DMS153 (cell line): ENCODE results near the gene DCUN1D3.
A peak's percentile ranks its signal among the peaks of the same experiment; 100 is the strongest.

ENCODE experiments used
- DNase-seq: peaks from one replicate; lab custom pipeline; 2025; lab: John Stamatoyannopoulos, UW

The DCUN1D3 gene

DNA sequence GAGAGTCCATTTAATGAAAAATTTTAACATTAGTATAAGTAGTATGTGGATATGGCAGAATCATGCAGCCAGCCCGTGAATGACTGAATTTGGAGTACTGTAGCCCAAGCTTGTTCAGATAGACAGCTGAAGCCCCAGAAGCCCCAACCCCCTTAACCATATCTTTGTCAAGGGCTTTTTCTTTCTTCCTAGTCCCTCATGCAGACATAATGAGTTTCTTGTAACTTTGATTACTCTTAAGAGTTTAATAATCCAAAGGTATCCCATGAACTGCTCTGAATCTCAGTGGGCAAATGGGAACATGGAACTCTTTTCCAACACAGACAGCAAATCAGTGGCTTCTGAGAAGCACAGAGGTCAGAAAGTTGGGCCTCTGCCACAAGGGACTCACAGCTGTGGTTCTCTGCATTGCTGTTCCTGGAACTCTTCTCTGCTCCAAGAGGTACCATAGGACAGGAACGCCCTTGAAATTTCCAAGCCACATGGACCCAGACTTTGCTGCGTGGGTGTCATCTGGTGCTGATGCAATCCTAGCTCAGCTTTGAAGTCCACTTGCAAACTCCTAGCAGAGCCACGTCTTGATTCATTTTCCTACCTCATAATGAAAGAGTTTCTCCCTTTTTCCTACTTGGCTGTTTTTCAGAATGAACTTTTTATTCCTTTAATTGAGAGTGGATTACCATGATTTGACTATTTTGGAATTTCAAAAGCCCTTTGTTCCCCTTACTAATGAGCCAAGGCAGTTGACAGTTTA is 18.5 kb upstream of the DCUN1D3 start:
- DNase-seq: no peak

DNA sequence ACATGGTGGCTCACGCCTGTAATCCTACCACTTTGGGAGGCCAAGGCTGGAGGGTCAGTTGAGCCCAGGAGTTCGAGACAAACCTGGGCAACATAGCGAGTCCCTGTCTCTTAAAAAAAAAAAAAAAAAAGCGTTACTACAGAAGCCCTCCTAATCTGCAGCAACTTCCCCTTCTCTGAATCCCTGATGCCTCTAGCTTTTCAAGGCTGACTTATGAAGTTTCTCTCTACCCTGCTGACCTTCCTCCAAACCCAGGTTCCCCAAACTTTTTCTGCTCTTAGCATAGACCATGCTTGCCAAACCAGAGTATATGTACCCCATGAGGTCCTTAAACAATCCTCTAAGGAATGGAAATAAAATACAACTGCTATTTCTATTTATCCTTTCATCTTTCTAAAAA is 16.8 kb upstream of the DCUN1D3 start:
- DNase-seq: no peak

DNA sequence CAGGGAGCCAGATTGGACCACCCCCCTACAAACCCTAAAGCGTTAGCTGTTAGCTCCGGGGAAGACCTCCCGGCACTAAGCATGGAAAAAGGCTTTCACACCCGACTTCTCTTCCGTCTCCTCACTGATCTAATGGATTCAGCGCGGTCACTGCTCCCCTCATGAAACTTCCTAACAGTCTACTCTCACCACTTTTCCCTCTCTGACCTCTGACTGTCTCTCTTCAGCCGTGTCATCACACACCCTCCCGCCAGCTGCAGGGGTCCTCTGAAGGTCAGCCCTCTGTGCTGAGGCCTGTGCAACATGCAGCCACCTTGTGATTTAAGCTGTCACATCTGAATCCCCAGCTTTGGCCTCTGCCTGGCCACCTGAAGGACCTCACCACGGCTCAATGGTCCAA is 16.1 kb upstream of the DCUN1D3 start:
- no peak for DNase-seq

DNA sequence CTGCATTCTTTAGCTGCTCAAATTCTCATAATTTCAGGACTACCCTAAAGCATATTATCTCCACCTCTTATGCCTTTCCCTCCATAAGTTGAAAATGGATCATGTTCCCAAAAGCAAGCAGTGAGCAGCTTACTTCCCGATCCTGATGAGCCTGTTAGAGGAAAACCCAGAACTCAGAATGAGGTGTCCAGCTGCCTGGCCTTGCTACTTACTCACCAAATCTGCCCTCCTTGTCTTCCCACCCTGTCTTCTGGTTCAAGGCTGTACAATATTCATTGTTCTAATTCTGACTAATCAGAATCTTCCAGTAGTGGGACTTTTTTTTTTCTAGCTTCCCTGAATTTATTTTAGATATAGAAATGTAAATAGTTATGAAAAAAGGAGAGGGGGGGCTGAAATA is 11.2 kb upstream of the DCUN1D3 start:
- DNase-seq: no peak

DNA sequence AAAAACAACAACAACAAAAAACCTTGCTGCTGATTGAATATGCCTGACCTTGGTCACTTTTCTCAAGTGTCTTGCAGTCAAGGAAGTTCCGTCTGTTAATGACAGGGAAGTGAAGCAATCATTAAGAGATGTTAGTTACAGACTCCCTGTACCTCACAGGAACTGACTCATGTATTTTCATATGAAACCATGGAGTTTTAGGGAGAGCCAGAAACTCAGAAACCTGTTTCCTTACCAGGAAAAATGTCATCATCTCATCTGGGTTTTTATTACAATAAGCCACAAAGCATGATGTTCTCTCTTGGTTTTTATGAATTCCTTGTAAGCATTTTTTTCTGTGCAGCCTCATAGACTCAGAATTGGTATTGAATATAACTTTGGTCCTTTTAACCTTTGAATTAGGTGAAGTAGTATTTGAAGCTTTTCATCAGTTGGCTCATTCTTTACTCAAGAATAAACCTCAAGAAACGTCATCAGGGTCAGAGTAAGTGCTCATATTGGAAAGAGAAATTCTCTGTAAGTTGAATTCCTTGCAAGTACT is 10.7 kb upstream of the DCUN1D3 start:
- DNase-seq: no peak

DNA sequence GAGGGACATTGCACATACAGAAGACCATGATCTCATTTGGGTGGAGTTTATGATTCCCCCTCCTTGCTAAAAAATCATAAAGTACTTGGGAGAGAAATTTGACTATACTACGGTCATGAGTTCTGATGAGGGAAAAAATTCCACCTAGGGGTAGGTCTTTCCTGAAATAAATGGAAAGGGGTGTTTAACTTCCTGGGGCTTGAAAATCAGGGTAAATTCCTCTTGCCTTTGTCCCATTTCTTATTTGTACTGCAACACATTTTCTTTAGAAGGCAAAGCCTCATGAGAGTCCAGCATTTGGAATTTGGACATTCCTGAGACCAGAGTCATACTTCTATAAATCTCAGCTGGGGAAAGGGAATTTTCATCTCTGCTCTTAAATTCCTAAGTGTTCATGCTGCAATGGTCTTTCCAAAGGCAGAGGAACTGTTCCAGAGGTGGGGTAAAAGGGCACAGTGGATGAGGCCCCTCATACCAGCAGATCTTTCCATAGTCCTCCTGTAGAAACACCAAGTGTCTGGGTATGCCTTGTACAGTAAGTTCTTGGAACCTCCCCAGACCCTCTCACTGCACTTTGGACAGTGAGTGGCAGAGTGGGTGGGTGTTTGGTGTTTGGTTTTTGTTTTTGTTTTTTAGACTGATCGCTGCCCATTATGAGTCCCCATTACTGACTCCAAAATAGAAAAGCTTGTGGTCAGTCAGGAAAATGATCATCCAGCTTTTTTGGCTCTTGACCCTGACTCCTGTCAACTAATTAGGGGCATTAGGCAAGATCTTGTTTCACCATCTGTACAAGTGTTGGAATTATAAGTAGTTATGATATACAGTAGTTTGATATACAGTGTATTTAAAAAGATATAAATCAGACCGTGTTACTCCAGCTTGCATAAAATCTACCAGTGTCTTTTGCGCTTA is 6.4 kb upstream of the DCUN1D3 start:
- DNase-seq: no peak

DNA sequence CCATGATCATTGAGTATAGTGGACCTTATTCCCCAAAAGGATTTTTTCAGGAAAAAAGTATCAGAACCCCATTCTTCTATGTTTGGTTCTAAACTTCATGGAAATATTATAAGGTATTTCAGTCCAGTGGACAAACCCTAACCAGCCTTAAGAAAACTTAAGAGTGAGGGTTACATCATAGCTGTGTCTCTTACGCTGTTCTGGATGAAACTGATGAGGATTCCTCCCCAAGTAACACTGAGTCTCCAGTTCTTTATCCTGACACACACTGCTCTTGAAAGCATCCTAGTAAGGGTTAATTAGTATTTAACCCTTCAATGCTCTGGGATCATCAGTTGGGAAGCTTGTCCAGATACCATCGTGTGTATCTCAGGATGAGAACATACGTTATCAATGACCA is 5.4 kb upstream of the DCUN1D3 start:
- DNase-seq: no peak

DNA sequence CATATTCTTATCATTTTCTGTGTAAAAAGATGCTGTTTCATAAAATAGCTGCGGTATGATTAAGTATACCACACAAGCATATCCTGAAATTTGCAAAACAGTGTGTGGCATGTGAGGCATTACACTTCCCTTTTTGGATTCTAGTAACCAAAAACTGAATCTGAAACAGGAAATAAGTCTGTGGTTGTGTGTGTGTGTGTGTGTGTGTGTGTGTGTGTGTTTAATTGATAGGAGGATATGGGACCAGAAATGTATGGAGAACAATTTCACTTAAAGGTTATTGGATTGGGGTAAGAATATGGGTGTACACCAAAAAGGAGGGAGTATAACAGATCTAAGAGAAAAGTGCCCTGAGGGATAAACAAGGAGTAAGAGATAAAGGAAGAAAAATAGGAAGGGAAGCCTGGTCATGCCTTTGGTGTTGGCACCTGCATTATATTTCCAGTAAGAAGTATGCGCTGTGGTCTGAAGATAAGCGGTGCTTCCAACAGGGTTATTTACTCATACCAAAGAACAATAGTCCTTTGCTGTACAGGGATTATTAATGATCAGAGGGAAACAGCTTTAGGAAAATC is 4.4 kb upstream of the DCUN1D3 start:
- DNase-seq: peak; percentile 67

DNA sequence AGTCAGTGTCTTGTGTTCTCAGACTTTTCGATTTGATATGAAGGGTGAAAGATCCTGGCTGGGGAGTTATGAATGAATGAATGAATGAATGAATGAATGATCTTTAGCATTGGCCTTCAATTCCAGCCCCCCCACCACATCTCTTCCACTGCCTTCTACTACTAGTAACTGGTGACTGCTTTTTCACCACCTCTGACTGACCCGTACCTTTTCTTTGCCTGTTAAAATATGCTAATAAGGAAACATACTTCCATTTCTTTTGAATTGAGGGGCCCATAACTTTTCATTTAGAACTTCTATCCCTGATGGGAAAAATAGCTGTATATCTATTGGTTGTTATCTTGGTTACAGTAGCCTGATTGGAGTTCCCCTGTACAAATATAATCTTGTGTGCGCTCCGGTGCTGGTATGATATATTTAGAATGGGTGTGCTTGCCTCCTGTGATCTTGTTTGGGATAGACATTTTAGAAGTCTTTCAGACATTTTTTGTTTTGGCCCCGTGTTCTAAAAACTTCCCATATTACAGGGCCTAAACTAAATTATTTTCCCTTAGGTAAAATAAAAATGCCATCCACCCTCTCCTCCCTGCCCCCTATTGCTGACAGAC is 3.8 kb upstream of the DCUN1D3 start:
- DNase-seq: no peak

DNA sequence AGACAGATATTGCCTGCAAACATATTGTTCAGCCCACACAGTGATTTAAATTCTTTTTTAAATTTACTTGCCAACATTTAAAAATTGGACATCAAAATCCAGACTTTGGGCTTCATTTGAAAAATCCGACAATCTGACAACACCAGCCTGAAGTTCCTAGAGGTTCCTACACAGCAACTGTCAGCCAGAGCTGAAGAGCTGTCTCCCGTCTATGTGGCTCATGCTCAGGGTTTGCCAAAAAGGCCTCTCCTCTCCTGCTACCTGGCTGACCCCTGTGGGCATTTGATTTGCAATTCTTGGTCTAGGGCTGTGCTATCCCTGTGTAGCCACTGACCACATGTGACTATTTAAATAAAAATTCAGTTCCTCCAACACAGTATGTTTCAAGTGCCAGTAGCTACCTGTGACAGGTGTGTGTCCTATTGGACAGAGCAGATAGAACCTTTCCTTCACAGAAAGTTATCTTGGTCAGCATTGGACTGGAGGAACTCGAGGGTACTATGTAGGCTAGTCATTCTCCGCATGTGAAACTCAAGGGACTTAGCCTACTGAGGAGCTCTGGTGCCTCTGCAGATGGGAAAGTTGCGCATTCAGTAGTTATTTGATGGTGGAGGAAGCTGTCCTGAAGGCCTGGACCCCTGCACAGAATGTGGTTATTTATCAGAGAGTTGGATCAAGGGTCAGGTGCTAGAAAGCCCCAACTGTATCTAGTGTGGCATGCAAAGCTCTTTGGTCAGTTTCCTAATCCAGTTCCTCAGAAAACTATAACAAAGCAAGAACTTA is 3.1 kb upstream of the DCUN1D3 start:
- DNase-seq: no peak

DNA sequence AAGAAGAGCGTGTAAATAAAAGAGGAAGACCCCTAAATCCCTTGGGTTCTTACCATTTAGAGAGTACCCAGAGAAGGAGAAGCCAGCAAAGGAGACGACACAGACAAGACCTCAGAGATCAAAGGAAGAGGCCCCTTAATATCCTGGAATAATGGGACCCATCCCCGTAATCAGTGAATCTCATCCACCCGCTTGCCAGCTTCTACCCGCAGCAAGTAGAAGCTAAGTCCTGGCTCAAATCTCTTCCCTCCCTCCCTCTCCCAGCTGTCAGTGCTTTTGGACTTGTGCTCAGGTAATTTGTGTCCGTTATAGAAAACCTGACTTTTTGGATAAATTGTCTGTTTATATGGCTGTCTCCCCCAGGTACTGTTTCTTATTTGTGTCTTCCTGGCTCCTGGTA is 2.3 kb upstream of the DCUN1D3 start:
- no peak for DNase-seq

DNA sequence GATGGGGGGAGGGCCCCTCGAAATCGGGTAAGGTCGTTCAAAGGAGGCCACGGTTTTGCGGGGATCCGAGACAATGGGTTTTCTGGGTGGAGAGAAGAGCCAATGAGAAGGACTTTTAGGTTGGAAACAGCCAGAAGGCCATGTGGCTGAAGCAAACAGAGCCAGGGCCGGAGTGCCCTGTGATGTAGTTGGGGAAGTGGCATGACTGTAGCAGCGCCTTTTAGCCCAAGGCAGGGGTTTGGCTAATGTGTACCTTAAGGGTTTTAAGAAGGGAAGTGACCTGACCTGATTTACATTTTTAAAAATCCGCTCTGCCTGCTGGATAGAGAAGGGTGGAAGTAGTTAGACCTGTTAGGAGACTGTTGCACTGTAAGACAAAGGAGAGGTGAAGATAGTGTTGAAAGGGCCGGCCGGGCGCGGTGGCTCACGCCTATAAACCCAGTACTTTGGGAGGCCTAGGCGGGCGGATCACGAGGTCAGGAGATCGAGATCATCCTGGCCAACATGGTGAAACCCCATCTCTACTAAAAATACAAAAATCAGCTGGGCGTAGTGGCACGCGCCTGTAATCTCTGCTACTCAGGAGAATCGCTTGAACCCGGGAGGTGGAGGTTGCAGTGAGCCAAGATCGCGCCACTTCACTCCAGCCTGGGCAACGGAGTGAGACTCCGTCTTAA is 1.4 kb upstream of the DCUN1D3 start:
- peak; percentile 36 for DNase-seq

DNA sequence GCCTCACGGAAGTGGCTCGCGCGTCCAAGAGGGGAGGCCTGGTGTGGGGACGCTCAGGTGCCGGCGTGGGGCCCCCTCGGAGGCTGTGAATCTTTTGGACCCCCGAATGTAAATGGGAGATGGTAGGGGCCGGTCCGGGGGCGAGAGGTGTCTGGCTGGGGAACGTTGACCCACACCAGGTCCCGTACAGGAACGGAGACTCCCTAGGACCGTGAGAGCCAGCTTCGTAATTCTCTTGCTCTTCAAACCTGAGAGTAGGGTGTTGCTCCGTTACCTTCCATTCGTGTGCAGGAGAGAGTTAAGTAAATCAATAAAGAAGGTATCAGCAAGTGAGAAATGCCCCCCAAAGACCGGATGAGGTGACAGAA is 894 bp upstream of the DCUN1D3 start:
- no peak for DNase-seq

DNA sequence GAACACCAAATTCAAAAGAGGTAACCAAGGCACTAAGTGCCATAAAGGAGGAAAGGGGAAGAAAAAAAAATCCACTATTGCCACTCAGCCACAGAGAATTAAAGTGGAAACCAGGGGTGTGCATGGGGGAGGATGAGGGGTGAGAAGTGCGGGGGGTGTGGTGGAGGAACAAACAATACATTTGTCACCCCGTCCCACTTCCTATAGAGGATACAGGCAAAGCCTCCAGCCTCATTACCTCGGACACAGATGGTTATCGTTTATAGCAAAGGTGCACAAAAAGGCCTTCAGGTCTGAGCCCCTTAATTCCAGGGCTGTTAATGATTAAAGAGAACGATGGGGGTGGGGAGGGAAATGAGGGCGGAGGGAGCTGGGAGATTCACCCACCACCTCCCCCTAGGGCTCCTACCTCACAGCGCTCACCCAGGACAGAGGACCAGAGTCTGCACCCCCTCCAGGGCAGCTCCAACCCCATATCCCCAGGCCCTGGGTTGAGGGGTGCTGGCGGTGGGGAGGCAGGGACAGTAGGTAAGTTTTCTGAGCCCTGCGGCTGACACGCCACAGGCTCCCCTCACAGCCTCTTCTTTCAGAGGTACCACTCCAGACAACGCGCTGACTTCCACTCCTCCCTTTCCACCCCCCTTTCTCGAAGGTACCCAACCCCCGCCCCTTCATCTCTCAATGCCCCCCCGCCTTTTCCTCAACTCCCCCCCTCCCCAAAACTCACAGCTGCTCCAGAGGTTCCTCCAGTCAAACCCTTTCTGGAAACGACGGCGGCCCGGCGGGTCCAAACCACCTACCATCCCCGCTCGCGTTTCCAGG is 470 bp downstream of the DCUN1D3 start:
- DNase-seq: no peak

DNA sequence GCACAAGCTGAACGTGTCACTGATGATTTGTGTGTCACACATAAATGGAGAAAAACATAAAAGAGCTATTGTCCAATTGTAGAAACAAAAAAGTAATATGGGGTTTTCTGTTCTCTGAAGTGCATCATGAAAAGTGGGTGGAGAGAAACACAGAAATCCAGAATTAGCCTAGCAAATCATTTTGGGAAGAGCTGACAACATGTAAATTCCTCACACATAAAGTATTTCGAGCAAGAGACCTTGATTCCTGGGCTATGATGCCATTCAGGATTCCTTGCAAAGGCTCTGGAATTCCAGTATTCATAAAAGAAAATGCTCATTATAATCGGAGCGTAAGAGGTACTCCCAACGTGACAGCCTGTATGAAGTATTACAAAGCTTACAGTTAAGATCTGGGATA is 1.1 kb downstream of the DCUN1D3 start:
- no peak for DNase-seq

DNA sequence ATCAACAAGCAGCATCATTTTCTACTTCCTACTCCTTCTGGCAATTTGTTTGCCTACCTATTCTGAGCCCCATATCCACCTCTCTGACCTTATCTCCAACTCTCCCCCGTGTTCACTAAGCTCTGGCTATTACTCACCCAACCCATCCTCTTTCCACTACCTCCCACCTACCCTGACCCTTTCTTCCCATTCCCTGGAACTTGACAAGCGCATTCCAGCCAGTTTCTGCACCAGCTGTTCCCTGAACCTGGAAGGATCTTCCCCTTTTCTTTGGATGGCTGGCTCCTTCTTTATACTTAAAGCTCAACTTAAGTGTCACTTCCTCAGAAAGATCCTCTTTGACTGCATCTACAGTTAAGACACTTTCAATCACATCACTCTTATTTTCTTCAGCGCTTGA is 2.2 kb downstream of the DCUN1D3 start:
- DNase-seq: no peak

DNA sequence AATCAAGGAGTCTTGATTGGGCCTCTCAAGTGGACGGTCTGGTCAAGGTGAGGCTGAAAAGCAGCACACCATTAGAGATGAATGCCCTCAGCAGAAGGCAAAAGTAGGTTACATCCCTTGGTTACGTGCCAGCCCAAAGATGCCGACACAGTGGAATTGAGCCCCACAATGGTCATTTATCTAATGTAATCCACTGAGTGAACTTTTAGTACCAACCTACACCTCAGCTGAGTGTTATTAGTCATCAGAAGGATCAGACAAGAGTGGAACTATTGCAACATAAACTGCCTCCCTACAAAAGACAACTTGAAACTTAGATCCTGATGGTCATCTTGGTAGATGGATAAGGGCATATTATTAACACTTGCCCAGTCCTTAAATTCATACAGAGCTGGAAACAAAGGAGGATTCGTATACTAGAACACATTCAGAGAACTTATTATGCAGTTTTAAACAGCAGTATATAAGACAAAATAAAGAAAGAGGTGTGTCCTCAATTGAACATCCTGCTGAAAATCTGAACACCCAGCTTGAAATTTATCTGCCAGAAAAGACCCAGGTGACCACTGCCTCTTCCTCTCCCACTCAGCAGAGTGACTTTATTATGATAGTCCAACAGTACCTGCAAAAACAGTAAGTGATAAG is 2.8 kb downstream of the DCUN1D3 start:
- DNase-seq: no peak

DNA sequence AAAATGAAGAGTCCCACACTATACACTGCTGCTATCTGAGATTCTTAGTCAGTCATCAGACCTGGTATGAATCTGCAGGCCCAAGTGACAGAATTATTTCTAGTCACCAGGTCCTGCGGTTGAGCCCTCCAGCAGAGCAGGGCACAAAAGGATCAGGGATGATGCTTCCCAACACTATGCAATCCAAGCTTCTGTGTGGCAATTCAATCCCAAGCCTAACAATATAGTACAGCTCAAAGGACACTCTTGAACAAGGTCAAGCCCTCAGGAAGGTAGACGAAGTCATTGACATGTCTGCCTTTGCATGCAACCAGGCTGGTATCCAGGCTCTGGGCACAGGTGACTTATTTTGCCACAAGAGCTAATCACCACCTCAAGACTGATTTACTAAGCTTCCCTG is 5.8 kb downstream of the DCUN1D3 start:
- no peak for DNase-seq

DNA sequence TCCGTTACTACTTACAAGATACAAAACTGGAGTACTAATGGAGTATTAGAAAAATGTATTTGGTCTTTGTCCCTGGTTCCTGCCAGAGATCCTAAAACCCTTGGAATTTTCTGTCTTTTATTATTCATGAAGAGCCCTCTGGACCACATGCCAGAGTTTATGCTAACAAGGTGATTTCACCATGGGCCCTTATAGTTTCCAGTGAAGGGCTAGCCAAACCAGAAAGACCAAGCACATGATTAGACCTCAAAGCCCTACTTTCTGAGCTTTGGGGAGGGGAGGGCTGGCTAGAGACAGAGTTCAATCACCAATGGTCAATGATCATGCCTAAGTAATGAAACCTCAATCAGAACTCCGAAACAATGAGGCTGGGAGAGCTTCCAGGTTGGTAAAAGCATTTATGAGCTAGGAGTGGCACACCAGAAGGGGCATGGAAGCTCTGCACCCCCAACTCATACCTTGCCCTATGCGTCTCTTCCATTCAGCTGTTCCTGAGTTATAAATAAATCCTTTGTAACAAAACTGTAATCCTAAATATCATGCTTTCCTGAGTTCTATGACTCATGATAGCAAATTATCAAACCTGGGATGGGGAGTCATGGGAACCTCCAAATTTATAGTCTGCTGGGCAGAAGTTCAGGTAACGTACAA is 10.4 kb downstream of the DCUN1D3 start:
- DNase-seq: no peak
